D341Med (cell line): Measurements from ENCODE around the gene ATF6B.
"Not testable (repeated sequence)": the region's sequence is repeated elsewhere in the genome, so short reads cannot be mapped to it uniquely, and the experiment has no call there.

Experiments
- DNase-seq: peaks from one replicate; pipeline ENCODE4 v3.0.0; 2012; ENCODE audit warnings: low spot score

Gene ATF6B

DNA sequence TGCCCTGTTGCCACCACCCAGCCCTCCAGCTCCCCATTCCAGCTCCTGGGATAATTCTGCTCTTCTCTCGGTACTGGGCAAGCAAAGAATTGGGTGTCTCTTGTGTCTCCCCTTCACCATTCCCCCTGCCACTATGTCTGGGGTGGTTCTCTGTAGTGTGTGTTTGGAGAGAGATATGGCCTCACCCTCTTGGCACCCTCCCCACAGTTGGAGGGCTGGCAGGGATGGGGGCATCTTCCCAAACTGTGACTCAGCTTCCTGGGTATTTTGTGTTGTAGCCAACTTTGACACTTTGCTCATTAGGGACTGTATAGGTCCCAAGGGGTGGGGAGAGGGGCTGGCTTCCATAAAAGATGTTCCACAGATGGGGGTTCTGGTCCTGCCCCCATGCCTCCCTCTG is 20.6 kb downstream of the ATF6B start:
- DNase-seq = no peak

DNA sequence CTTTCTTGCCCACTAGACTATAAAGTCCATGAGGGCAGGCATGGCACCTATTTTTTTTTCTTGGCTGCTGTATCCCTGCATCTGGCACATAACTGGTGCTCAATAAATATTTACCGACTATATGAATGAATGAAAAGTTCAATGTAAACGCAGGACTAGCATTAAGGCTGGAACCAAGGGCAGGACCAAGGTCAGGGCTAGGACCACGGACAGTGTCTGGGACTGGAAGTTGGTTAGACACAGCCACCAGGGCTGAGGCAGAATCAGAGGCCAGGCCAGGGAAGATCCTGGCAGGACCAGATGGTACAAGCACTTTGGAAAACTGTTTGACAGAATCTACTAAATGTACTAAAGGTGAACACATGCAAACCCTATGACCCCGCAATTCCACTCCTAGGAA is 22.6 kb downstream of the ATF6B start:
- no peak for DNase-seq

DNA sequence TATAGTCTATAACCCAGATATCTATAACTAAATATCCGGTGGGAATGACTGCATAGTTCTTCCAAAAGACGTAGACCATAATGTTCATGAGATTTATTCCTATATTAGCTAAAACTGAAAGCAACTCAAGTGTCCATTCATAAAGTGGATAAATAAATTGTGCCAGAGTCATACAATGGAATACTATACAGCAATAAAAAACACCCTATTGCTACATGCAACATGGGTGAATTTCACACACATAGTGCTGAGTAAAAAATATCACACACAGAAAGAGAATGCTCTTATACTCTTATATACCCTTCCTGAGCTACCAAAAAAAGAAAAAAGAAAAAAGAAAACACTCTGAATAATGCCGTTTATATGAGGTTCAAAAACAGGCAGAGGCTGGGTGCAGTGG is 25.8 kb downstream of the ATF6B start:
- DNase-seq = no peak

DNA sequence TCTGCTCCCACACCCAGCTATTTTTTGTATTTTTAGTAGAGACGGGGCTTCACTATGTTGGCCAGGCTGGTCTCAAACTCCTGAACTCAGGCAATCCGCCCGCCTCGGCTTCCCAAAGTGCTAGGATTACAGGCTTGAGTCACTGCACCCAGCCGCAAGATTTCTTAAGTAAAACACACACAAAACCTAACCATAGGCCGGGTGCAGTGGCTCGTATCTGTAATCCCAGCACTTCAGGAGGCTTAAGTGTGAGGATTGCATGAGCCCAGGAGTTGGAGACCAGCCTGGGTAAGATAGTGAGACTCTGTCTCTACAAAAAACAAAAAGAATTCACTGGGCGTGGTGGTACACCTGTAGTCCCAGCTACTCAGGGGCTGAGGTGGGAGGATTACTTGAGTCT is 27.8 kb downstream of the ATF6B start:
- DNase-seq = not testable (repeated sequence)

DNA sequence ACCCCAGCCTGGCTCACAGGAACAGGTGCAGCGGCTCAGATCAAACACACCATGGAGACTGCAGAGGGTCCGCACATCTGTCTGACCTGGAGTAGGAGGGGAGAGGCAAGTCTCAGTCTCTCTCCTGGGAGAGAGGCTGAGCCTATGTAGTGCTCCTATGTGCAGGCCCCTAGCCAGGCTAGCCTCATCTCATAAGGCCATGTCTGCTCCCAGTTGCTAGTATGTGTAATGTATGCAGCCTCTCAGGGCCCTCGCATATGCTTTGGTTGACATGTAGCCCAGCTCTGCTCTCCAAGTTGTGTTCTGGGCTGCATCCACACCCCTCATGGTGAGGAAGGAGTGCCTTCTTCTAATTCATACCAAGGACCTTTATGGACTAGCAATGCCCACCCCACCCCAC is 30.7 kb downstream of the ATF6B start:
- DNase-seq = no peak

DNA sequence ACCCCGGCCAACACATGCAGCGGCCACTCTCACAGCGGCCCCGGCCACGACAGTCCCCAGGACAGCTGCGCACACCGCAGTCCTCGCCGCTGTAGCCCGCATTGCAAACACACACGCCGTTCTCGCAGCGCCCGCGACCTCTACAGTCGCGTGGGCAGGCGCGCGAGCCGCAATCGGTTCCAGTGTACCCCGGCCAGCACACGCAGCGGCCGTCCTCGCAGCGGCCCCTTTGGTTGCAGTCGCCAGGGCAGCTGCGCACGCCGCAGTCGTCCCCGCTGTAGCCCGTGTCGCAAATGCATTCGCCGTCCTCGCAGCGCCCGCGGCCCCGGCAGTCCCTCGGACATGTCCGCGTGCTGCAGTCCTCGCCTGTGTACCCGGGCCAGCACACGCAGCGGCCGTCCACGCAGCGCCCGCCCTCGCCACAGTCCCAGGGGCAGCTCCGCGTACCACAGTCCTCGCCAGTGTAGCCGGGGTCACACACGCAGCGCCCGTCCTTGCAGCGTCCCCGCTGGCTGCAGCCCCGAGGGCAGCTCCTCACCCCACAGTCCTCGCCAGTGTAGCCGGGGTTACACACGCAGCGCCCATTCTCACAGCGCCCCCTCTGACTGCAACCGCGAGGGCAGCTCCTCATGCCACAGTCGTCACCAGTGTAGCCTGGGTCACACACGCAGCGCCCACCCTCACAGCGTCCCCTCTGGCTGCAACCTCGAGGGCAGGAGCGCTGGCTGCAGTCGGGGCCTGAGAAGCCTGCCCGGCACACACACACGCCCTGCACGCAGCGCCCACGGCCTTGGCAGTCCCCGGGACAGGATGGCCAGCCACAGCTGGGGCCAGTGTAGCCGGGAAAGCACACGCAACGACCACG is 31.4 kb downstream of the ATF6B start:
- DNase-seq = no peak

DNA sequence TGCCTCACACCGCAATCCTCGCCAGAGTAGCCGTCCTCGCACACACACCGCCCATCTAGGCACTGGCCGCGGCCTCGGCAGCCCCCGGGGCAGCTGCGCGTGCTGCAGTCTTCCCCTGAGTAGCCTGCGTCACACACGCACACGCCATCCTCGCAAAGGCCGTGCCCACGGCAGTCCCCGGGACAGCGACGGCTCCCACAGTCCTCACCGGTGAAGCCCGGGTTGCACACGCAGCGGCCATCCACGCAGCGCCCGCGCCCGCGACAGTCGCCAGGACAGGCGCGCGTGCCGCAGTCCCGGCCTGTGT is 32.0 kb downstream of the ATF6B start:
- DNase-seq = no peak

DNA sequence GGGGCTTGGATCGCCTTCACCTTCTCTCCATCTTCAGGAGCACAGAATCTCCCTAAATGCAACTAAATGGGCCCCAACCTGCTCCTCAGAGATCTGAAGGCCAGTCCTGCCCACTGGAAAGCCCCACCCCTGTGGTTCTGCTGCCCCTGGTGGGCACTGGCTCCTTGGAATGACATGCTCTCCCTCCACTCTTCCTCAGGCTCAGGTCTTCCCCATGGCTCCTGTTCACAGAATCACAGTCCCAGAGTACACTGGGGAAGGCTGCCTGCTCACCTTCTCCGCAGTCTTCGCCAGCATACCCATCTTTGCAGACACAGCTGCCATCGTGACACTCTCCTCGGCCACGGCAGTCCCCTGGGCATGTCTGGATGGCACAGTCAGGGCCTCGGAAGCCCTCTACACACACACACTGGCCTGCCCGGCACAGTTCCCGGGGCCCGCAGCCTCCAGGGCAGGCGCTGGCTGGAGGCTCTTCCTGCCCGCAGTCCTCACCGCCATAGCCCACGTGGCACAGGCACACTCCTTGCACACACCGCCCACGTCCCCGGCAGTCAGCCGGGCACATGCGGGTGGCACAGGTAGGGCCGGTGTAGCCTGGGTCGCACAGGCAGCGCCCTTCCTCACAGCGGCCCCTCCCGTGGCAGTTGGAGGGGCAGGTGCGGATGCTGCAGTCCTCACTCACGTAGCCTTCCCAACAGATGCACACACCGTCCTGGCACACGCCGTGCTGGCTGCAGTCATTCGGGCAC is 32.5 kb downstream of the ATF6B start:
- DNase-seq = no peak

DNA sequence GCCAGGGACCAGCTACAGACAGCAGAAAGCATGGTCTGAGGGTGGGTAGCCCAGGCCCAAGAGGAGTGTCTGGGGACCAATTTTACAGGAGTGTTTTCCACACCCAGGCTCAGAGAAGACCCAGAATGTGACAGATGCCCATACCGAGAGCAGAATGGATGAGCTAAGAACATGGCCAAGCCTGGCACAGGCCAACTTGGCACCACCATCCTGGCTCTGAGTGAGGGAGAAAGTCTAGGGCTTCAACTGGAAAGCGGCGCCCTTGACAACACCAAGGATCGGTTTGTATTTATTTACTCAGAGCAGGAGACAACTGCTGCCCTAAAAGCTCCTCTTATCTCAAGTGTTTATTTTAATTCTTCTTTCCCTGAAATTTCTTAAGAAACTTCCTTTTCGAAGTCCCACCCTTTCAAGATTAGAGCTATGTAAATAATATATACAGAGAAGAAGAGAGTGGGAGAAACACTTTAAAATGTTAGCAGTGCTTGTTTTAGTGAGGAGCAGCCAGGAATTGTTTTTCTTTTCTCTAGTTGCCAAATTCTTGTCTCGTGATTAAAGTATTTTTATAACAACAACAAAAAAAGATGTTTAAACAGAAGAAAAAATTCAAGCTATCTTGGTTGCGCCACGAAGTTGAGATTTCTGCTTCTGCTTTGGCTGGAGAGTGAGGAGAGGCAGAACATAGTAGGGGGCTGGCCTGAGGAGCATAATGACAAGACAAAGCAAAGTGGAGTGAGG is 35.1 kb downstream of the ATF6B start:
- DNase-seq = no peak

DNA sequence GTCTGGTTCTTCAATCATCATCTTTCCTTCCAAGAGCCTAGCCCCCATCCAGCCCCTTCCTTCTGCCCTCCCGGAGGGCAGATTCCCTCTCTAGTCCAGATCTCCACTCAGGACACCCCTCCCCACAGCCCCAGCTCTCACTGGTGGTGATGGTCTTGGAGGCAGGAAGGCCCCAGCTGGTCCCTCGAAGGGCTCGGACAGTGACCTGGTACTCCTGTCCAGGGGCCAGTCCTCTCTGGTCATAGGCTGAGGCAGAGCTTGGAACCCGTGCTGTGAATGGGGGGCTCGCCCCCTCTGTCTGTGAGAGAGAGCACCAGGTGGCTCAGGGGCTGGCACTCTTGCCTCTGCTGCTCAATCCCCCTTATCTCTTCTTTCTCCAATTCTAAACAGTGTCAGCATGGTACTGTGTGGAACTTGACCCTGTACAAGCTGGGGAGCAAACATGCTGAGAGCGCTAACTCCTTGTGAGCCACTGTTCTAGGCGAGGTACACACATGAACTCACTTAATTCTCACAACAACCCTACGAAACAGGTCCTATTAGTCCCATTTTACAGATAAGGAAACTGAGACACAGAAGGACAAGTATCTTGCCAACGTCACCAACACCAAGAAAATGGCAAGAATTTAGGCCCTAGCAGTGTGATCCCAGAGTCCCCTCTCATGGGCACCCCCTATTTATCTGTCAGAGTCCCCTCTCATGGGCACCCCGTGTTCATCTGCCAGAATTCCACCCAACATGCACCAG is 38.8 kb downstream of the ATF6B start:
- DNase-seq = no peak

DNA sequence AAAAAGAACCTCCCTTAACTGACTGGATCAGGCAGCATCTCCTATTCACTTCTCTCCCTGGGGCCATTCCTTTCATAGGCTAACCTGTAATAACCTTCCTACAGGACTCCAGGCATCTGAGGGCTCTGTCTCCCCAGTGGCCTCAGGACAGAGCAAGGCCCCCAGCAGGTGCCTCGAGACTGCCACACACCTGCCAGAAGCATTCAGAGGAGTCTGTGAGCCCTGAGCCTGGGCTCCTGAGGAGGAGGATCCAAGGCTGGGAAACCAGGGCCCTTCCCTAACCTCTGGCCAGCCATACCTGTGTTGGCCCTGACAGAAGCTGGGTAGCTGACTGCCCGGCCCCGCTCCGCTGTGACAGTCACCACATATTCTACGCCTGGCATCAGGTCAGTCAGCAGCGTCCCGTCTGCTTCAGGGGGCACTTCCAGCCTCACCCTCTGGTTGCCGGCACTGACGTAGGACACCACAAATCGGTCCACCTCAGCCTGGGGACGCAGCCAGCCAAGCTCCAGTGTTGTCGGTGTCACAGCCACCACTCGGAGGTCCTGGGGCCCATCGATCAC is 39.5 kb downstream of the ATF6B start:
- no peak for DNase-seq

DNA sequence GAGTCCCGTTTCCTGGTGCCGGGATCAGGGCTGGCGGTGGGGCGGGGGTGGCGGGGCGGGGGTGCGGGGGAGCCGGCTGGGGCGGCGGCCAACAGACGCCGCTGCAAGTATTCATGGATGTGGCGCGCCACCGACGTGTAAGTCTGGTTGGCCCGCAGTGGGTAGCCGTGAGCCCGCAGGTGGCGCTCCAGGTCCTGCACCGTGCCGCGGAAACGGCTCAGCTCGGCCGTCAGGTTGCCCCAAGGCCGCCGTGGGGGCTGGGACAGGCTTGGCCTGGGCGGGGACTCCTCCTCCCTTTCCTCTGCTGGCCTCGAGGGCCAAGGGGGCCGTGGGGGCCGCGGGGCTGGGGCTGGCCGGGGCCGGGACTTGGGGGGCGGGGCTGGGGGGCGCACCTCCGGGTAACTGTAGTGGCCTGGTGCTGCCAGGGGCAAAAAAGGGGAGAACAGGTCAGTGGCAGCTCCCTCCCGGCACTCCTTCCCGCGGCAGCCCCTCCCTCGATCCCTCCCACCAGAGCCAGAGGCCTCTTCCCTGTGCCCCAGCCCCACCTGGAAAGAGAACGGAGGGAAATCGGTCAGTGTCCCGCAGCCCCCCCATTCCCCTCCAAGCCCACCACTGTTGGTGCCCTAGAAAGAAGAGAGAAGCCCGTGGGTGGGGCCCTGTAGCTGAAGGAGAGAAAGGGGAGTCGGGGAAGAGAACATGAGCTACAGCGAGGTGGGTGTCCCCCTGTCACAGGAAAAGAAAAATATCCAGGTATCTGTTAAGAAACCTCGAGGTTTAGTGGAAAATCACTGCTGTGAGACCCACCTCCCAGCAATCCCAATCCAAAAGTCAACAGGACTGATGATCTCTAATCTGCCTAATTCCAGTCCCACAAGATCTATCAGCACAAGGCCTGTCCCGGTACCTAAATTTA is 40.2 kb downstream of the ATF6B start:
- DNase-seq = peak; percentile 89

DNA sequence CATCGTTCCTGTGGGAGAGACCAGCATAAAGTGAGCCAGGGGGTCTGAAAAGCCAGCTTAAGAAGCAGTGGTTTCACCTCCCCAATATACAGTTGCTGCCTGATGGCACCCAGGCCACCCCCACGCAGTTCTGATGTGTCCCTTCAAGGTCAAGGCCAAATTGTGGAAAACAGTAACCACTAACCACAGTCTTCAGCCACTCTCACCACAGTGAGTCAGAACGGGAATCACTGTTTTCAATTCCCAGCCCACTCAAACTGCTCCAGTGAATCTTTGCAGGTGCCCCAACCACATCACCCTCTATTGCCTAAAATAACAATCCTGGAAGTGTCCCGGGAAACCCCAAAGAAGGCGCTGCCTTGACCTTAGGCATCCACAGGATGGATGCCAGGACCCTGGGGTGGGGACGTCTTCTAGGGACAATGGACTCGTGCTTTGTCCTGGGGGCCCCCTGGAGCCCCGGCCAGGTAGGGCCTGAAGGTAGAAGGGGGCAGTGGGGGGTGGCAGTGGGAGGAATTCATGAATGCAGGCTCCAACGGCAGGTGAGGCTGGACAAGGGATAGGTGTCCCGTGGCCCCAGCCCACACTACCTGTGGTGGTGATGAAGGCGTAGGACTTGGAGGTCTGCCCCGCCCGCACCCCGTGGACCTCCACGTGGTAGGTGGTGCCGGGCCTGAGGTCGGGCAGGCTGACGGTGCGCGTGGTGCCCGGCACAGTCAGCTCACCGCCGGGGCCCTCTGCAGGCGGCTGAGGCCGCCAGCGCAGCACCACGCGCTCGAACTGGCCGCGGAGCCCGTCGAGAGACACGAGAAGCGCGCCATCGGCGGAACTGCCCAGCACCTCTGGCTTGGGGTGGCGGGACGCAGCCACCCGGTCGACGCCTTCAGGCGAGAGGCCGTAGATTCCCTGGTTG is 41.1 kb downstream of the ATF6B start:
- DNase-seq = peak; percentile 59

DNA sequence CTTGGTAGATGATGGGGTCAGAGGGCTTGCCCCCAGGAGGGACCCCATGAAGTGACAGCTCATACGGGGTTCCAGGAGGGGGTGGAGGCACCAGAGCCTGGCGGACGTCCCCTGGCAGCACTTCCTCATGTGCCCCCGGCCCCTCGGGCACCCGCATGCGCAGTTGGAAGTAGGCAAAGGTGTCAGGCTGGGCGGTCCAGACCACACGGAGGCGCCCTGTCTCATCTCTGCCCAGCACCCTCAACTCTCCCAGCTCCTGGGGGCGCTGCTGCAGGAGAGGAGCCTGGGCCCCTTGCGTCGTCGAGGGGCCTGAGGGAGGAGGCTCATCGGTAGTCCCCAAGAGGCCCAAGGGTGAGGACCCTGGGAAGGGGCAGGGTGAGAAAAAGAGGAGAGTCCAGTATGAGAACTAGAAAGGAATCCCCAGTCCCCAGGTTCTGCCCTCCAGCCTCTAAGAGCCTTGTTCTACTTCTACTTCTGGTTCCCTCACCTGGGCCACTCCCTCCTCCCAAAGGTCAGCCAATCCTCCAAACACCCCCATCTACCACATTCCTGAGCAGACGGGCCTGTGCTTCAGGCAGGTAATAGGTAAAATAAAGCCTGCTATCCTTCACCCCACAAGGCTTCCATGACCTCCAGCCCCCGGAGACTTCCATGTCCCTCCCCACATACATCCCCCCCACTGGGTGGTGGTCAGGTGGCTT is 42.1 kb downstream of the ATF6B start:
- DNase-seq = peak; percentile 67

DNA sequence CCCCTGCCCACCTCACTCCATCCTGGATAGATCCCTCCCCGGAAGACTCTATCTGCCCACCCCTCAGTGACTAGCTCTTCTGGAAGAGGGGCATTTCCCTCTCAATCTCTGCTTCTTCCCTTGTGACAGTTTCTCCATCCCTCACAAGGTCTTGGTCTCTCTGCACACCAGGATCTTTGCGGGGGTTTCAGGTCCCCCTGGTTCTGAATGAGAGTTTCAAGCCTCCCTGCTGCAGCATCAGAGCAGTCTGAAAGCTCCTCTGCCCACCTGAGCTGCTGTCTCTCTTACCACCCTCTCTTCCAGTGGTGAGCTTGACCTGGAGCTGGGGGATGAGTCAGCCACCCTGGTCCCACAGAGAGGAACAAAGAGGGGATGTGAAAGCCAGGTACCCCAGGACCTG is 43.3 kb downstream of the ATF6B start:
- no peak for DNase-seq

DNA sequence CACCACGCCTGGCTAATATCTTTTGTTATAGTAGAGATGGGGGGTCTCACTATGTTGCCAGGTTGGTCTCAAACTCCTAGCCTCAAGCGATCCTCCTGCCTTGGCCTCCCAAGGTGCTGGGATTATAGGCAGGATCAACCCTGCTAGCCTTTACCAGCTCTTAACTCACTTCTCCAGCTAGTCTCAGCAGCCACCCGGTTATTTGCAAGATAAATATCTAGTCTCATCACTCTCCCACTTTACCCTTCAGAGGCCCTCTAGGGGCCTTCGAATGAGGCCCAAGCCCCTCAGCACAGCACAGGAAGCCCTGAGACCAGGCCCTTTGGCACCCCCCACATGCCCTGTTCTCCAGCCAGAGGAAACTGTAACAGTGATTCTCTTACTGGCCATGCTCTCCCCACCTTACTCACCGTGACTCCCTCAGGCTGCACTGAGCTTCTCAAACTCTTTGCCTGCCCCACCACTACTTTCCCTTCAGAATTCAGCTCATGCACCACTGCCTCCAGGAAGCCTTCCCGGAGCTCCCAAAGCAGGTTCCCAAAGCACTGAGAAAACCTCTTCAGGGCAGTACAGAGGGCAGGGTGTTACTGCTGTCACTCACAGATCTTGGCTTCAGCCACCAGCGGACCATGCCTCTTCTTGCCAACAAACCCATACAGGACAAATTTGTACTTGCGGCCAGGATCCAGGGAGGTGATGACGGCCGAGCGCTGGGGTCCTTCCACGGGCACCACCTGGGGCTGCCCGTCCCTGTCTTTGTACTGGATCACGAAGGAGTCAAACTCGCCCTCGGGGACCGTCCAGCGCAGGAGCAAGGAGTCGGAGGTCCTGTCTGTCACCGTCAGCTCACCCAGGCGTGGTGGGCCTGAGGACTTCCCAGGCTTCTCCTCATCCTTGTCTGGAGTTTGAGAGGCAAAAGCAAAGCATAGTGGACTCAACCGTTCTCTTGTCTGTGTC is 44.0 kb downstream of the ATF6B start:
- DNase-seq = no peak

DNA sequence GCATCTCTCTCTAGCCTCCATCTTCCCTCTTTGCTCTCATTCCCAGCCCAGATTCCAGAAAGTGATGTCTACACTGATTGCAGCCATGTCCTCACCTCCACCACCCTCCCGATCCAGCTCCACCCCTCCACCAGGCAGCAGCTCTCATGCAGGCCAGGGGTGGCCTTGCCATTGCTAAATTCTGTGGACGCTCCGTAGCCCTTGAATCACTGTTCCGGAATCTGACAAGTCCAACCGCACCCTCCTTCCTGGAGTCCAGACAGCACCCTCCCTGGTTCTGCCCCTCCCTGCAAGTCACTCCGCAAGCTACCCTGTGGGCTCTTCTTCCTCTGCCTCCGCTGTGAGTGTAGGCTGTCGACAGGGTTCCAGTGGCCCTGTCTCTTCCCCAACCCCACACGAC is 45.1 kb downstream of the ATF6B start:
- DNase-seq = no peak

DNA sequence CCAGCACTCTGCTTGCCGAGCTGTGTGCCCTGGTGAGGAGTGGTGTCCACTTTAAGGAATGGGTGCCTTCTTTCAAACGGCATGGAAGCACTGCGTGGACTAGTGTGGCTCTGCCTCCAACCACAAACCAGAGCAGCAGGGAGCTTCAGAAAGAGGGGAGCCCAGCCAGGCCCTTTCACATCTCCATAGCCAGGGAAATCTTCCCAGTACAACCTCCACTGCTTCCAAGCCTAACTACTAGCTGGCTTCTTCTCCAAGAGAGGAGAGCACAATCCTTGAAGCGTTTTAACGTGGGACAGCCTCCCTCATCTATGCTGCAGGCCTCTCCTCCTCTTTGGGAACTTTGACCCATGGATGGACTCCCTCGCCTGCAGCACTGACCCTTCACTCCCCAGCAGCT is 45.6 kb downstream of the ATF6B start:
- no peak for DNase-seq
